ENCODE measurements around the gene NBL1. TPM values are rescaled to one million over a fixed set of nuclear protein-coding genes. Genes with fewer than 3 reads are reported as not detected.

NBL1 gene
- polyA plus RNA-seq, 1 experiment = 171 TPM

DNA sequence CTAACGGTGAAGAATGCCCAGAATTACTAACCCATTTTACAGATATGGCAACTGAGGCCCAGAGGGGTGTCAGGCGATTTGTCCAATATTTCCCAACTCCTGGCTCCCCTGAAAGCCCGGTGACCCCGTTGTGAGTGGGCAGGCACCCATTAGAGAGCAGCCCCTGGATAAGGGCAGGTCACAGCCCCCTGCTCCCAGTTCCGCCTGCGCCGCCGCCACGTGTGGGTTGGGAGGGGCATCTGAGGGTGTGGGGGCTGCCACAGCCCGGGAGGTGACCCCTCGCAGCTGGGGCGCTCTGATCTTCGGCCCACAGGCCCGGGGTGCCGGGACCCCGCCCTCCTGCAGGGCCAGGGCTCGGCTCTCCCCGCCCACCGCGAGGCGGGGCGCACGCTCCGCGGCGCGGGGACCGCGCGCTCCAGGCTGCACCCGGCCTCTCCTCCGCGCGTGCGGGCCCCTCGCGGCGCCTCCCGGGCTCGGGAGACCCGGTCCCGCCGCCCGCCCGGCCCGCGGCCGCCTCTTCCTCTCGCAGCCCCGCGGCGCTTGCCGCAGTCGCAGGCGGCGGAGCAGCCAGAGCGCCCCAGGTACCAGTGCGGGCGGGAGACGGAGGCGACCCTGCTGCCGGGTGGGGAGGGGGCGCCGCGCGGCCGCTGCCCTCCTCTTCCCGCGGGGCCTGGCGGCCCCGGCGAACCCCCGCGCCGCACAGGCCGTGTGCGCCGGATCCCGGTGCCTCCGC lies 20.5 kb downstream of the NBL1 start, which contains the start of gene HTR6:
Gene HTR6, plus strand, starts transcription at position 423 of the 733 bp plus-strand sequence. CDS start 879 bp downstream, outside the sequence.
- Histone ChIP-seq H3K27me3 (ENCODE audit: control insufficient read depth, insufficient read depth, low read length) (peaks cover 28% of the 10 kb centered on the region), H3K4me3 (ENCODE audit: low read depth, low read length) (peak within 1 kb of the TSS; percentile 17), H3K36me3 (ENCODE audit: control insufficient read depth, insufficient read depth, low read length) (no peaks in the 10 kb centered on the region)
- TF ChIP-seq, protein P1, sequence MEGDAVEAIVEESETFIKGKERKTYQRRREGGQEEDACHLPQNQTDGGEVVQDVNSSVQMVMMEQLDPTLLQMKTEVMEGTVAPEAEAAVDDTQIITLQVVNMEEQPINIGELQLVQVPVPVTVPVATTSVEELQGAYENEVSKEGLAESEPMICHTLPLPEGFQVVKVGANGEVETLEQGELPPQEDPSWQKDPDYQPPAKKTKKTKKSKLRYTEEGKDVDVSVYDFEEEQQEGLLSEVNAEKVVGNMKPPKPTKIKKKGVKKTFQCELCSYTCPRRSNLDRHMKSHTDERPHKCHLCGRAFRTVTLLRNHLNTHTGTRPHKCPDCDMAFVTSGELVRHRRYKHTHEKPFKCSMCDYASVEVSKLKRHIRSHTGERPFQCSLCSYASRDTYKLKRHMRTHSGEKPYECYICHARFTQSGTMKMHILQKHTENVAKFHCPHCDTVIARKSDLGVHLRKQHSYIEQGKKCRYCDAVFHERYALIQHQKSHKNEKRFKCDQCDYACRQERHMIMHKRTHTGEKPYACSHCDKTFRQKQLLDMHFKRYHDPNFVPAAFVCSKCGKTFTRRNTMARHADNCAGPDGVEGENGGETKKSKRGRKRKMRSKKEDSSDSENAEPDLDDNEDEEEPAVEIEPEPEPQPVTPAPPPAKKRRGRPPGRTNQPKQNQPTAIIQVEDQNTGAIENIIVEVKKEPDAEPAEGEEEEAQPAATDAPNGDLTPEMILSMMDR (IDR thresholded peaks at IDR 0.05; ENCODE audit: insufficient read depth, low read depth, low read length) = no peak
- ChIA-PET POLR2A (no interaction called here), CTCF (interaction anchor here (1.0 to 5.7 kb wide), 2 partner anchors 13 to 40 kb away, joined by 3 to 38 read pairs; no protein-coding TSS in a partner anchor)
- DNase-seq (ENCODE audit: low read depth) = no peak

DNA sequence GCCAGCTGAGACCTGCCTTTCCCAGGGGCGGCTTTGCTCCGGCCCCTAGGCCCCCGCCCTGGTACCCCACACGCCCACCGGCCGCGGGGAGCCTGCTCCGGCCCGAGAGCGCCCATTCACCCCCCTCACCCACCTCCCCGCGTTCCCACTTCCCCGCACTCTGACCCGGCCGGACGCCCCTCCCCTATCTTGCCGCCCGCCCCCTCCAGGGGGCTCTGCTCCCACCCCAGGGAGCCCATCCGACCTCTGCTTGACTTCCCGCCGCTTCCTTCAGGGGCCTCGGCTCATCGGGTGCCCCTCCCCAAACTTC lies 21.0 kb downstream of the NBL1 start:
- ChIA-PET CTCF (interaction anchor here (1.0 kb wide), 1 partner anchor 39 kb away, joined by 3 read pairs; no protein-coding TSS in a partner anchor), POLR2A (no interaction called here)
- no peak overlapping the region; the same call in 1 of the 2 replicates for H3K4me3 ChIP-seq (ENCODE audit: low read depth, low read length)
- TF ChIP-seq, protein P1 (IDR thresholded peaks at IDR 0.05; ENCODE audit: insufficient read depth, low read depth, low read length) = no peak
- H3K36me3 ChIP-seq (ENCODE audit: control insufficient read depth, insufficient read depth, low read length) = no peaks in the 10 kb centered on the region
- peaks cover 32% of the 10 kb centered on the region for H3K27me3 ChIP-seq (ENCODE audit: control insufficient read depth, insufficient read depth, low read length)
- no peak for DNase-seq (ENCODE audit: low read depth)

GRCh38 chr1:19665496-19666465 lies 21.7 kb downstream of the NBL1 start:
- Histone ChIP-seq H3K4me3 (ENCODE audit: low read depth, low read length) (no peak overlapping the region), H3K36me3 (ENCODE audit: control insufficient read depth, insufficient read depth, low read length) (no peaks in the 10 kb centered on the region), H3K27me3 (ENCODE audit: control insufficient read depth, insufficient read depth, low read length) (peaks cover 32% of the 10 kb centered on the region)
- TF ChIP-seq, protein P1 (IDR thresholded peaks at IDR 0.05; ENCODE audit: insufficient read depth, low read depth, low read length) = no peak
- CTCF ChIA-PET = no interaction called here
- POLR2A ChIA-PET = no interaction called here
- DNase-seq (ENCODE audit: low read depth) = no peak

GRCh38 chr1:19668888-19669287 lies 24.8 kb downstream of the NBL1 start:
- Histone ChIP-seq H3K4me3 (ENCODE audit: low read depth, low read length) (no peak overlapping the region), H3K27me3 (ENCODE audit: control insufficient read depth, insufficient read depth, low read length) (peaks cover 33% of the 10 kb centered on the region), H3K36me3 (ENCODE audit: control insufficient read depth, insufficient read depth, low read length) (no peaks in the 10 kb centered on the region)
- no peak for DNase-seq (ENCODE audit: low read depth)
- CTCF ChIA-PET = interaction anchor here (0.7 to 2.5 kb wide), 4 partner anchors 9 to 428 kb away, joined by 3 to 19 read pairs (median 8); no protein-coding TSS in a partner anchor
- POLR2A ChIA-PET = no interaction called here
- TF ChIP-seq, protein P1 (IDR thresholded peaks at IDR 0.05; ENCODE audit: insufficient read depth, low read depth, low read length) = no peak

GRCh38 chr1:19670787-19671186 lies 26.7 kb downstream of the NBL1 start:
- Histone ChIP-seq H3K27me3 (ENCODE audit: control insufficient read depth, insufficient read depth, low read length) (peaks cover 22% of the 10 kb centered on the region), H3K4me3 (ENCODE audit: low read depth, low read length) (no peak overlapping the region), H3K36me3 (ENCODE audit: control insufficient read depth, insufficient read depth, low read length) (no peaks in the 10 kb centered on the region)
- TF ChIP-seq, protein P1 (IDR thresholded peaks at IDR 0.05; ENCODE audit: insufficient read depth, low read depth, low read length) = no peak
- no peak for DNase-seq (ENCODE audit: low read depth)
- ChIA-PET POLR2A (no interaction called here), CTCF (interaction anchor here (1.2 to 1.9 kb wide), 2 partner anchors 9 to 34 kb away, joined by 3 to 10 read pairs; no protein-coding TSS in a partner anchor)
